ENCODE results near the gene PDGFRB. TPM values are rescaled to one million over a fixed set of nuclear protein-coding genes. Genes with fewer than 3 reads are reported as not detected.
A peak's percentile ranks its signal among the peaks of the same experiment; 100 is the strongest.

PDGFRB gene
- total RNA-seq, 1 donor from 2014 or later, result 74.8 TPM

GRCh38 chr5:150166650-150167511, 11.2 kb upstream of the PDGFRB start, which contains the start of gene CDX1:
CDX1 (plus strand) TSS chr5:150166778; CDS start chr5:150166877, 99 bp downstream.
- H3K9me3 Mint-ChIP-seq, result no peaks in the 10 kb centered on the region
- peak within 1 kb of the TSS; percentile 56 for H3K27ac Mint-ChIP-seq
- H3K27me3 Mint-ChIP-seq, result peaks cover 56% of the 10 kb centered on the region
- no peak for DNase-seq (ENCODE audit: extremely low spot score, unreplicated experiment)
- peak within 1 kb of the TSS; percentile 80 for H3K4me3 Mint-ChIP-seq
- no peaks in the 10 kb centered on the region for H3K36me3 Mint-ChIP-seq
- peaks cover 49% of the 10 kb centered on the region for H3K4me1 Mint-ChIP-seq (ENCODE audit: unreplicated experiment)
- no peak for TF ChIP-seq CTCF (conservative IDR thresholded peaks at IDR 0.05)

- Mint-ChIP-seq H3K27ac (no peak overlapping the region), H3K36me3 (no peaks in the 10 kb centered on the region), H3K9me3 (no peaks in the 10 kb centered on the region), H3K27me3 (peaks cover 59% of the 10 kb centered on the region), H3K4me1 (ENCODE audit: unreplicated experiment) (peaks cover 54% of the 10 kb centered on the region), H3K4me3 (peak overlapping the region; percentile 45)
- TF ChIP-seq CTCF (conservative IDR thresholded peaks at IDR 0.05), result no peak
- no peak for DNase-seq (ENCODE audit: extremely low spot score, unreplicated experiment)
Measured at GRCh38 chr5:150166037-150166649, 10.5 kb upstream of the PDGFRB start.

GRCh38 chr5:150164211-150164980, 8.8 kb upstream of the PDGFRB start:
- TF ChIP-seq CTCF (conservative IDR thresholded peaks at IDR 0.05), result no peak
- DNase-seq (ENCODE audit: extremely low spot score, unreplicated experiment), result no peak
- Mint-ChIP-seq H3K27ac (peak overlapping the region; percentile 13), H3K27me3 (peaks cover 45% of the 10 kb centered on the region), H3K4me1 (ENCODE audit: unreplicated experiment) (peaks cover 64% of the 10 kb centered on the region), H3K9me3 (no peaks in the 10 kb centered on the region), H3K4me3 (peak overlapping the region; percentile 15), H3K36me3 (no peaks in the 10 kb centered on the region)

- H3K36me3 Mint-ChIP-seq, result no peaks in the 10 kb centered on the region
- DNase-seq (ENCODE audit: extremely low spot score, unreplicated experiment), result no peak
- peaks cover 39% of the 10 kb centered on the region for H3K27me3 Mint-ChIP-seq
- peak overlapping the region; percentile 38 for H3K4me3 Mint-ChIP-seq
- TF ChIP-seq CTCF (conservative IDR thresholded peaks at IDR 0.05), result no peak
- H3K9me3 Mint-ChIP-seq, result no peaks in the 10 kb centered on the region
- H3K4me1 Mint-ChIP-seq (ENCODE audit: unreplicated experiment), result peaks cover 62% of the 10 kb centered on the region
- peak overlapping the region; percentile 71 for H3K27ac Mint-ChIP-seq
Measured at GRCh38 chr5:150163547-150164059, 8.0 kb upstream of the PDGFRB start.

GRCh38 chr5:150163035-150163434, 7.4 kb upstream of the PDGFRB start:
- DNase-seq (ENCODE audit: extremely low spot score, unreplicated experiment), result no peak
- Mint-ChIP-seq H3K27ac (no peak overlapping the region), H3K4me1 (ENCODE audit: unreplicated experiment) (peaks cover 57% of the 10 kb centered on the region), H3K36me3 (no peaks in the 10 kb centered on the region), H3K9me3 (no peaks in the 10 kb centered on the region), H3K4me3 (no peak overlapping the region), H3K27me3 (peaks cover 33% of the 10 kb centered on the region)
- no peak for TF ChIP-seq CTCF (conservative IDR thresholded peaks at IDR 0.05)

All from type B pancreatic cell (in vitro differentiated cells).